ENCODE data around the gene ZNF576.
"Not testable (repeated sequence)": the region's sequence is repeated elsewhere in the genome, so short reads cannot be mapped to it uniquely, and the experiment has no call there.

The ZNF576 gene

GRCh38 chr19:43600326-43600725, 3.9 kb downstream of the ZNF576 start:
- H3K9me3 ChIP-seq (ENCODE audit: control insufficient read depth, insufficient read depth, low read length); H3K4me3 ChIP-seq (ENCODE audit: low read depth, low read length); H3K4me1 ChIP-seq (ENCODE audit: control insufficient read depth, insufficient read depth, low read length); H3K9ac ChIP-seq (ENCODE audit: low read depth, low read length); H3K27me3 ChIP-seq (ENCODE audit: control insufficient read depth, insufficient read depth, low read length); H3K27ac ChIP-seq (ENCODE audit: low read depth, low read length): not testable (repeated sequence)
- H3K36me3 ChIP-seq (ENCODE audit: control insufficient read depth, insufficient read depth, low read length): peaks cover 29% of the 10 kb centered on the region

GRCh38 chr19:43605875-43606568, 9.6 kb downstream of the ZNF576 start:
- Histone ChIP-seq H3K9ac (ENCODE audit: low read depth, low read length) (no peak overlapping the region), H3K4me3 (ENCODE audit: low read depth, low read length) (no peak overlapping the region), H3K36me3 (ENCODE audit: control insufficient read depth, insufficient read depth, low read length) (peaks cover 17% of the 10 kb centered on the region), H3K9me3 (ENCODE audit: control insufficient read depth, insufficient read depth, low read length) (no peaks in the 10 kb centered on the region), H3K4me1 (ENCODE audit: control insufficient read depth, insufficient read depth, low read length) (no peaks in the 10 kb centered on the region), H3K27me3 (ENCODE audit: control insufficient read depth, insufficient read depth, low read length) (no peaks in the 10 kb centered on the region), H3K27ac (ENCODE audit: low read depth, low read length) (no peak overlapping the region)

DNA sequence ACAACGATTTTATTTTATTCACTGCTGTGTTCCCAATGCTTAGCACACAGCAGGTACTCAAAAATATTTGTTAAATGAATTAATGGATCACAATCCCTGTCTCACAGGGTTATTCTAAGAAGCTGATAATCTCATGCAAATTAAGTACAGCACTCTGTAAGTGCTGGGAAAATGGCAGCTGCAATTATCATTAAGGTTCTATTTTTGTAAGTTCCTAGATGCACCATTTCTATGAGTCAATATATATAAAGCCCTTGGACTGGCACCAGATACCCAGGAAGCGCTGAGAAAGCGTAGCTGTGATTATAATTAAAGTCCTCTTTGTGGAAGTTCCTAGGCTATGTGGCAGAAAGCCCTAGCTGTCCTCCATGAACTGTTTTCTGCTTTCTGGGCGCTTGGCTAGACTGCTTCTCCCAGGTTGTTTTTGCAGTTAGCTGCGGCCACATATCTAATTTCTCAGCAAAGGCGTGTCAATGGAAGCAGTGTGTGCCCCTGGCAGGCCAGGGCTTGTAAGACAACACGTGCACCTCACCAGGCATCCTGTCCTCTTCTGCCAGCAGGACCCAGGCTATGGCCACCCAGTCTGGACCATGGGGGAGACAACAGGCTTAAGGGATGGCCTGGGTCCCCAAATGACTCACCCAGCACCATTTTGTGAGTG, 10.3 kb downstream of the ZNF576 start:
- Histone ChIP-seq H3K27ac (ENCODE audit: low read depth, low read length) (no peak overlapping the region), H3K4me3 (ENCODE audit: low read depth, low read length) (no peak overlapping the region), H3K9me3 (ENCODE audit: control insufficient read depth, insufficient read depth, low read length) (no peaks in the 10 kb centered on the region), H3K9ac (ENCODE audit: low read depth, low read length) (no peak overlapping the region), H3K4me1 (ENCODE audit: control insufficient read depth, insufficient read depth, low read length) (no peaks in the 10 kb centered on the region), H3K27me3 (ENCODE audit: control insufficient read depth, insufficient read depth, low read length) (no peaks in the 10 kb centered on the region), H3K36me3 (ENCODE audit: control insufficient read depth, insufficient read depth, low read length) (peaks cover 17% of the 10 kb centered on the region)

- Histone ChIP-seq H3K4me3 (ENCODE audit: low read depth, low read length) (no peak overlapping the region), H3K9ac (ENCODE audit: low read depth, low read length) (no peak overlapping the region), H3K4me1 (ENCODE audit: control insufficient read depth, insufficient read depth, low read length) (no peaks in the 10 kb centered on the region), H3K9me3 (ENCODE audit: control insufficient read depth, insufficient read depth, low read length) (no peaks in the 10 kb centered on the region), H3K27ac (ENCODE audit: low read depth, low read length) (no peak overlapping the region), H3K36me3 (ENCODE audit: control insufficient read depth, insufficient read depth, low read length) (peaks cover 21% of the 10 kb centered on the region), H3K27me3 (ENCODE audit: control insufficient read depth, insufficient read depth, low read length) (no peaks in the 10 kb centered on the region)
Measured at GRCh38 chr19:43607238-43608205, 11.1 kb downstream of the ZNF576 start.

DNA sequence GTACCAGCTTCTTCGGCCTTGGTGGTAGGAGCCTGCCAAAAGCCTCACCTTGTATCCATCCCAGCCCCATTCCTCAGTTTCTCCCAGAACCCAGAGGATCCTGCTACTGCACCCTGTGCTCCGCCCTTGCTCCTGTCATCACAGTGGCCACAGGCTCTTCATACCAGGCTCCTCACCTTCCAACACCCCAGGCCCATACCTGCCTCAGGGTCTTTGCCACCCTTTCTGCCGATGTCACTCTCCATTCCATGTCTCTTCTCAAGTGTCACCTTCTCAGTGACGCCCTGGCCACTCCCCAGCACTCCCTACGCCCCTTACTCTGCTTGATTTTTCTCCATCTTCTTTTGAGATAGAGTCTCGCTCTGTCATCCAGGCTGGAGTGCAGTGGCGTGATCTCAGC, 13.5 kb downstream of the ZNF576 start:
- H3K27me3 ChIP-seq (ENCODE audit: control insufficient read depth, insufficient read depth, low read length): no peaks in the 10 kb centered on the region
- no peak overlapping the region for H3K9ac ChIP-seq (ENCODE audit: low read depth, low read length)
- H3K27ac ChIP-seq (ENCODE audit: low read depth, low read length): no peak overlapping the region
- H3K9me3 ChIP-seq (ENCODE audit: control insufficient read depth, insufficient read depth, low read length): no peaks in the 10 kb centered on the region
- no peaks in the 10 kb centered on the region for H3K4me1 ChIP-seq (ENCODE audit: control insufficient read depth, insufficient read depth, low read length)
- no peak overlapping the region for H3K4me3 ChIP-seq (ENCODE audit: low read depth, low read length)
- peaks cover 29% of the 10 kb centered on the region for H3K36me3 ChIP-seq (ENCODE audit: control insufficient read depth, insufficient read depth, low read length)

DNA sequence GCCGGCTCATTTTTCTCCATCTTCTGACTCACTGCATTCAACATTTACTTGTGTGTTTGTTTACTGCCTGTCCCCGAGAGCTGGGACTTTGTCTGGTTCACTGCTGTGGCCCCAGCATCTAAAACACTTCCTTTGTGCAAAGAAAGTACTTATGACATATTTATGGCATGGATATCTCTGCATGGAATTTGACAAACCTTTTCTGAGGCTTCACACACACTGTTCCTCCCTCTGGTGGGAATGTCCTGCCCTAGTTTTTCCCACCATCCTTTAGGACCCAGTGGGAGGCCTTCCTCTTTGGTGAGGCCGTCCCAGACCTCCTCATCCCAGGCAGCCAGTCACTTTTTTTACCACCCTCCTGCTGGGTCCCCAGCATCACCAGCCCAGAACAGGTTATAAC, 14.1 kb downstream of the ZNF576 start:
- no peaks in the 10 kb centered on the region for H3K9me3 ChIP-seq (ENCODE audit: control insufficient read depth, insufficient read depth, low read length)
- H3K4me3 ChIP-seq (ENCODE audit: low read depth, low read length): no peak overlapping the region
- no peaks in the 10 kb centered on the region for H3K4me1 ChIP-seq (ENCODE audit: control insufficient read depth, insufficient read depth, low read length)
- peaks cover 29% of the 10 kb centered on the region for H3K36me3 ChIP-seq (ENCODE audit: control insufficient read depth, insufficient read depth, low read length)
- H3K27me3 ChIP-seq (ENCODE audit: control insufficient read depth, insufficient read depth, low read length): no peaks in the 10 kb centered on the region
- H3K9ac ChIP-seq (ENCODE audit: low read depth, low read length): no peak overlapping the region
- no peak overlapping the region for H3K27ac ChIP-seq (ENCODE audit: low read depth, low read length)

DNA sequence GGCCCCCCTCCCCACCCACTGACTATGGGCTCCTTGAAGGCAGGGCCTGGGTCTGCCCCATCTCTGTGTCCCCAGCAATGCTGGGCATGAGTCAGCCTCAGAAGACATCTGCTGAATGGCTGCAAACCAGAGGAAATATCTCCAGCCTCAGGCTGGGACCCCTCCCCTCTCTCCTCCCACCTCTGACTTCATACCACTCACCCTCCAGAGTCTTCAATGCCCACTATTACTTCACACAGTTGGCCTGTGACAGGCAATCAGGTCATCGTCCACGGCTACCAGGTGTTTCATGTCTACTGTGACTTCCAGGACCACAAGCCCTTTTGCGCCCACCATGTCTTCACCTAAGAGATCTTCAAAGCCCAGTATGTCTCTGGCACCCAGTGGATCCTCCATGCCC, 15.4 kb downstream of the ZNF576 start, which contains the start of gene SRRM5:
Gene SRRM5, plus strand, starts transcription at position 301 of the 400 bp plus-strand sequence. Its CDS starts 34 bp downstream, at position 335.
- Histone ChIP-seq H3K27ac (ENCODE audit: low read depth, low read length) (no peak within 1 kb of the TSS), H3K27me3 (ENCODE audit: control insufficient read depth, insufficient read depth, low read length) (no peaks in the 10 kb centered on the region), H3K9me3 (ENCODE audit: control insufficient read depth, insufficient read depth, low read length) (no peaks in the 10 kb centered on the region), H3K9ac (ENCODE audit: low read depth, low read length) (no peak within 1 kb of the TSS), H3K36me3 (ENCODE audit: control insufficient read depth, insufficient read depth, low read length) (peaks cover 27% of the 10 kb centered on the region), H3K4me3 (ENCODE audit: low read depth, low read length) (no peak within 1 kb of the TSS), H3K4me1 (ENCODE audit: control insufficient read depth, insufficient read depth, low read length) (no peaks in the 10 kb centered on the region)

GRCh38 chr19:43612374-43612773, 16.0 kb downstream of the ZNF576 start:
- Histone ChIP-seq H3K36me3 (ENCODE audit: control insufficient read depth, insufficient read depth, low read length) (peaks cover 24% of the 10 kb centered on the region), H3K27ac (ENCODE audit: low read depth, low read length) (no peak overlapping the region), H3K9ac (ENCODE audit: low read depth, low read length) (no peak overlapping the region), H3K4me3 (ENCODE audit: low read depth, low read length) (no peak overlapping the region), H3K4me1 (ENCODE audit: control insufficient read depth, insufficient read depth, low read length) (no peaks in the 10 kb centered on the region), H3K9me3 (ENCODE audit: control insufficient read depth, insufficient read depth, low read length) (no peaks in the 10 kb centered on the region), H3K27me3 (ENCODE audit: control insufficient read depth, insufficient read depth, low read length) (no peaks in the 10 kb centered on the region)

DNA sequence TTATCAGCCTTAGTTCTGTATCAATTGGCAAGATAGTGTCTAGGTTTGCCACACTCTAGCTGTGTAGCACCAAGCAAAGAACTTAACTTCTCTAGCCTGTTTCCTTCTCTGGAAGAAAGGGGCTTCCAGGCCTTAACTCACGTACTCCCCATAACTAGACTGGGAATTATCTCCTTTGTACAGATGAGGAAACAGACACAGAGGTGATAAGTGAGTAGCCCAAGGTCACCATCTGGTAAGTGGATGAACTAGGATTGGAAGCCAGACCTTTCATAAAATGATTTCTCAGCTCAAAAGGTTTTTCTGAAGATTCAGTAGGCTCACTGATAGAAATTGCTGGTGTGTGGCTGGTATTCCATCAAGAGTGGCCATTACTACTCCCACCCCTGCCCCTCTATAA, 19.9 kb downstream of the ZNF576 start:
- H3K27me3 ChIP-seq (ENCODE audit: control insufficient read depth, insufficient read depth, low read length): no peaks in the 10 kb centered on the region
- no peak overlapping the region for H3K4me3 ChIP-seq (ENCODE audit: low read depth, low read length)
- 0 out of 2 replicates have a peak, but pooled peaks cover 6% of the 10 kb centered on the region for H3K4me1 ChIP-seq (ENCODE audit: control insufficient read depth, insufficient read depth, low read length)
- no peak overlapping the region for H3K9ac ChIP-seq (ENCODE audit: low read depth, low read length)
- no peaks in the 10 kb centered on the region for H3K9me3 ChIP-seq (ENCODE audit: control insufficient read depth, insufficient read depth, low read length)
- peaks cover 20% of the 10 kb centered on the region for H3K36me3 ChIP-seq (ENCODE audit: control insufficient read depth, insufficient read depth, low read length)
- no peak overlapping the region for H3K27ac ChIP-seq (ENCODE audit: low read depth, low read length)

DNA sequence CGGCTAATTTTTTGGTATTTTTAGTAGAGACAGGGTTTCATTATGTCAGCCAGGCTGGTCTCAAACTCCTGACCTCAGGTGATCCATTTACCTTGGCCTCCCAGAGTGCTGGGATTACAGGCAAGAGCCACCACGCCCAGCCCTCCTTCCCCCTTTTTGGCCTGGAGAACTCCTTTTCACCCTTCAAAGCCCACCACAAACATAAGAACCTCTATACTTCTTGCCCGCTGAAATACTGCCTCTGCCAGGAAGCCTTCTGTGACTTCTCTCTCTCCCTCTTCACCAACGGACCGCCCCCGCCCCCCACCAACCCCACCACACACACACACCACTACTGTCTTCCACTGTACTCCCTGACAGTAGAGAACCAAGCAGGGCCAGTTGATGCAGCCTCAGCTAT, 20.6 kb downstream of the ZNF576 start:
- no peaks in the 10 kb centered on the region for H3K9me3 ChIP-seq (ENCODE audit: control insufficient read depth, insufficient read depth, low read length)
- H3K36me3 ChIP-seq (ENCODE audit: control insufficient read depth, insufficient read depth, low read length): peaks cover 15% of the 10 kb centered on the region
- 0 out of 2 replicates have a peak, but pooled peaks cover 6% of the 10 kb centered on the region for H3K4me1 ChIP-seq (ENCODE audit: control insufficient read depth, insufficient read depth, low read length)
- H3K4me3 ChIP-seq (ENCODE audit: low read depth, low read length): no peak overlapping the region
- H3K27ac ChIP-seq (ENCODE audit: low read depth, low read length): no peak overlapping the region
- H3K27me3 ChIP-seq (ENCODE audit: control insufficient read depth, insufficient read depth, low read length): no peaks in the 10 kb centered on the region
- H3K9ac ChIP-seq (ENCODE audit: low read depth, low read length): no peak overlapping the region
